ENCODE measurements around the gene KRTAP25-1.

Gene KRTAP25-1

GRCh38 chr21:30251781-30252180 is 37.5 kb downstream of the KRTAP25-1 start:
- DNase-seq (ENCODE audit: extremely low spot score, insufficient read length, low read depth): no peak
- FAIRE-seq: no peak

- no peak for DNase-seq (ENCODE audit: extremely low spot score, insufficient read length, low read depth)
- no peak for FAIRE-seq
Observed at GRCh38 chr21:30249936-30250335, 39.4 kb downstream of the KRTAP25-1 start.

DNA sequence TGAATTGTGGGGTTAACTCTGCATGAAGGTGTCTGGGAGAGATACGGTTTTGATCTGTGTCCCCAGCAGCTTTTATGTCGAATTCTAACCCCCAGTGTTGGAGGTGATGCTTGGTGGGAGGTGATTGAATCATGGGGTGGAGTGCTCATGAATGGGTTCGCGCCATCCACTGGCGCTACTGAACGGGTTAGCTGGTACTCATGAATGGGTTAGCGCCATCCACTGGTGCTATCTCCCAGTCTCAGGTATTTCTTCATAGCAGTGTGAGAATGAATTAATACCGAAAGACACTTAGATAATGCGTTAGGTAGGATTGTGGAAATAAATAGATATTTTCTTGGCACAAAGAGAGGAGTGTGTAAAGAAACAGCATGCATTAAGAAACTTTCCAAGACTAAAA is 40.5 kb downstream of the KRTAP25-1 start:
- FAIRE-seq: no peak
- DNase-seq (ENCODE audit: extremely low spot score, insufficient read length, low read depth): no peak

DNA sequence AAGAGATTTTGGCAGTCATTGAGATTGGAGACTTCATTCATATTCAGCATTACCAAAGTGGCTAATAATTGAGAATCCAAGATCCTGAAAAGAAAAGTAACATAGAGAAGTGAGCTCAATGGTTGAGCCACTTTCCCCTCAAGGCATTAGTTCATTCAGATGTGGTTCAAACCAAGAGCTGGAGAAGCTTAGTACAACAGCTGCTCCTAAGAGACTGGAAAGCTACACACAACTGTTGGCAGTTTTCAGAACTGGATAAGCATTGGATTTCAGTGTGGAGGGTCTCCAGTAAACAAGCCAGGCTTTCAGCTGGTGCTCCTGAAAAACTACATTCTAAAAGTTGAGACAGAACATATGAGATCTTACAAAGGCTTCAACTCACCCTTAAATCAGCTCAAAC is 44.3 kb downstream of the KRTAP25-1 start:
- FAIRE-seq: no peak
- DNase-seq (ENCODE audit: extremely low spot score, insufficient read length, low read depth): no peak

GRCh38 chr21:30243691-30244090 is 45.6 kb downstream of the KRTAP25-1 start:
- no peak for FAIRE-seq
- no peak for DNase-seq (ENCODE audit: extremely low spot score, insufficient read length, low read depth)

DNA sequence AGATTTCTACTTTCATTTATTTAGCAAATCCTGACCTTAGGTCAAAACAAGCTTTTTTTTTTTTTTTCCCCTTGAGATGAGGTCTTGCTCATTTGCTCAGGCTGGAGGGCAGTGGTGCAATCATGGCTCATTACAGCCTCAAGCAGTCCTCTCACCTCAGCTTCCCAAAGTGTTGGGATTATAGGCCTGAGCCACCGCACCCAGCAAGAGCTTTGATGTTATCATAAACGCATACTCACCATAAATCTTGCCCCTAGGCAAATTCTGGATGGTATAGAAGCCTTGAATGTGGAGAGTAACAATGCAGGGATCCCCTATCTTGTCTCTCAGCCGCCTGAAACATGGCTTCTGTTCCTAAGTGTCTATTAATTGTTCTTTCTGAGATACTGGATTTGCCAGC is 48.7 kb downstream of the KRTAP25-1 start:
- DNase-seq (ENCODE audit: extremely low spot score, insufficient read length, low read depth) (no peak), FAIRE-seq (no peak)

Data from GM18507 (cell line).